ENCODE measurements around the gene LMBRD1.
"Not testable (repeated sequence)": the region's sequence is repeated elsewhere in the genome, so short reads cannot be mapped to it uniquely, and the experiment has no call there.

DNA sequence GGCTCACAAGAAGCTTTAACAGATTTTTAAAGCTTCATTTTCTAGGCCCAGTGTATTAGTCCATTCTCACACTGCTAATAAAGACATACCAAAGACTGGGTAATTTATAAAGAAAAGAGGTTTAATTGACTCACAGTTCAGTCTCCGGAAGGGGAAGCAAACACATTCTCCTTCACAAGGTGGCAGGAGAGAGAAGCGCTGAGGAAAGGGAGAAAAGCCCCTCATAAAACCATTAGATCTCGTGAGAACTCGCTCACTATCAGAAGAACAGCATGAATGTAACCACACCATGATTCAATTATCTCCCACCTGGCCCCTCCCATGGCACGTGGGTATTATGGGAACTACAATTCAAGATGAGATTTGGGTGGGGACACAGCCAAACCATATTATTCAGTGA is 27.5 kb upstream of the LMBRD1 start:
- TF ChIP-seq, protein P1, sequence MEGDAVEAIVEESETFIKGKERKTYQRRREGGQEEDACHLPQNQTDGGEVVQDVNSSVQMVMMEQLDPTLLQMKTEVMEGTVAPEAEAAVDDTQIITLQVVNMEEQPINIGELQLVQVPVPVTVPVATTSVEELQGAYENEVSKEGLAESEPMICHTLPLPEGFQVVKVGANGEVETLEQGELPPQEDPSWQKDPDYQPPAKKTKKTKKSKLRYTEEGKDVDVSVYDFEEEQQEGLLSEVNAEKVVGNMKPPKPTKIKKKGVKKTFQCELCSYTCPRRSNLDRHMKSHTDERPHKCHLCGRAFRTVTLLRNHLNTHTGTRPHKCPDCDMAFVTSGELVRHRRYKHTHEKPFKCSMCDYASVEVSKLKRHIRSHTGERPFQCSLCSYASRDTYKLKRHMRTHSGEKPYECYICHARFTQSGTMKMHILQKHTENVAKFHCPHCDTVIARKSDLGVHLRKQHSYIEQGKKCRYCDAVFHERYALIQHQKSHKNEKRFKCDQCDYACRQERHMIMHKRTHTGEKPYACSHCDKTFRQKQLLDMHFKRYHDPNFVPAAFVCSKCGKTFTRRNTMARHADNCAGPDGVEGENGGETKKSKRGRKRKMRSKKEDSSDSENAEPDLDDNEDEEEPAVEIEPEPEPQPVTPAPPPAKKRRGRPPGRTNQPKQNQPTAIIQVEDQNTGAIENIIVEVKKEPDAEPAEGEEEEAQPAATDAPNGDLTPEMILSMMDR (conservative IDR thresholded peaks at IDR 0.05; ENCODE audit: low read length), result not testable (repeated sequence)
- not testable (repeated sequence) for TF ChIP-seq EZH2phosphoT487 (IDR thresholded peaks at IDR 0.05; ENCODE audit: borderline replicate concordance)
